Vagina (tissue), 2 donors: ENCODE measurements around the gene KIAA1755.

Experiments
- CTCF ChIP-seq, 3 experiments: fragments of 450-650 bp in 2 of 3; fragments of 200-600 bp in 1 of 3; sonication (generic) in 1 of 3; IDR thresholded peaks; one replicate each; pipeline ENCODE4 v1.5.1; 2017 to 2019; ENCODE audit warnings: antibody characterized with exemption in 3 of 3, mild to moderate bottlenecking in 2 of 3, moderate library complexity in 2 of 3
- POLR2A ChIP-seq, 2 donors: fragments of 450-650 bp; IDR thresholded peaks; one replicate each; pipeline ENCODE4 v1.6.1; 2017; ENCODE audit warnings: antibody characterized with exemption in 2 of 2, mild to moderate bottlenecking in 2 of 2, moderate library complexity in 2 of 2

GRCh38 chr20:38170826-38171674 lies 89.5 kb downstream of the KIAA1755 start:
- TF ChIP-seq CTCF (IDR thresholded peaks at IDR 0.05) (no peak), POLR2A (IDR thresholded peaks at IDR 0.05) (no peak)
